Activated CD4-positive, alpha-beta T cell treated with anti-CD3 and anti-CD28 coated beads, Interleukin-2, amount 50 U/mL, for 24 hours (primary cell): ENCODE measurements around the gene PRR30.
"Not testable (repeated sequence)": the region's sequence is repeated elsewhere in the genome, so short reads cannot be mapped to it uniquely, and the experiment has no call there.

Experiments
- DNase-seq, 2 donors: peaks; one replicate each; pipeline ENCODE4 v3.0.0-alpha.2; 2020; ENCODE audit warnings: low read depth in 1 of 2, low spot score in 1 of 2

The PRR30 gene

GRCh38 chr2:27139310-27139709 is at the start of gene PRR30:
PRR30 (minus strand) TSS chr2:27139410; CDS start chr2:27138329, 1,081 bp downstream.
- DNase-seq = no peak

- DNase-seq = no peak
These were observed 47.6 kb upstream of the PRR30 start for GRCh38 chr2:27186613-27187345.

GRCh38 chr2:27185331-27186026 is 46.3 kb upstream of the PRR30 start:
- DNase-seq = no peak

DNA sequence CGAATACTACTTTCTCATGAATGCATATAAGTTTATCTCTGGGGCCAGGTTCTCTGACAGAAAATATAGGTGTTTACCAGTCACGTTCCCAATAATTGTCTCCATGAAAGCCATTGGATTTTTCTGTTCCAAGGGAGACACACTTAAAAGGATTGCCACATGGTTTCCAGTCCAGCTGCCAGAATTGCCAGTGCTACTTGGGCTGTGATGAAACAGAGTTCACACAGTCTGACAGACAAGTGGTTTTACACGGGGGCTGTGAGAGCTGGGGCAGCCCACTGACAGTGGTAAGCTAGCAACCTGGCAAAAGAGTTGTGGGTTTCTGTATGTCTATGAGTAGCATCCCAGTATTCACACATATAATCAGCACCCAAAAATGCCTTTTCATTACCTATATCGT is 44.9 kb upstream of the PRR30 start:
- DNase-seq = no peak

DNA sequence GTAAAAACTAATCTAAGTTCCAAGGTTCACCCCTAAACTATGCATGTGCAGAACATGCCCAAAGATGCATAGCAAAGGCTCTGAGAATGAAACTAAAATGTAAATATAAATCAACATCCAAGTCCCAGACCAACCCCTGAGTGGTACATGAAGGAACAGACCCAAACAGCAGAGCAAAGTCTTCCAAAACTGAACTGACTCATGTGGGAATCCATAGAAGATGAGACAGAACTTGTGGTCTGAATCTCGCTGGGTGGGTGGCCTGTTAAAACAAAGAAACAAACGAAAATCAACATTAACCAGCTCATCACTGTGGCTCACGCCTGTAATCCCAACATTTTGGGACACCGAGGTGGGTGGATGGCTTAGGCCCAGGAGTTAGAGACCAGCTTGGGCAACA is 43.1 kb upstream of the PRR30 start:
- no peak for DNase-seq

- no peak for DNase-seq
These were observed 40.3 kb upstream of the PRR30 start for GRCh38 chr2:27179344-27180000.

GRCh38 chr2:27178469-27178868 is 39.3 kb upstream of the PRR30 start:
- no peak for DNase-seq

- DNase-seq = no peak
These were observed 38.5 kb upstream of the PRR30 start for GRCh38 chr2:27177441-27178351.

GRCh38 chr2:27175781-27176180 is 36.6 kb upstream of the PRR30 start:
- not testable (repeated sequence) for DNase-seq

GRCh38 chr2:27175330-27175729 is 36.1 kb upstream of the PRR30 start:
- DNase-seq = no peak

DNA sequence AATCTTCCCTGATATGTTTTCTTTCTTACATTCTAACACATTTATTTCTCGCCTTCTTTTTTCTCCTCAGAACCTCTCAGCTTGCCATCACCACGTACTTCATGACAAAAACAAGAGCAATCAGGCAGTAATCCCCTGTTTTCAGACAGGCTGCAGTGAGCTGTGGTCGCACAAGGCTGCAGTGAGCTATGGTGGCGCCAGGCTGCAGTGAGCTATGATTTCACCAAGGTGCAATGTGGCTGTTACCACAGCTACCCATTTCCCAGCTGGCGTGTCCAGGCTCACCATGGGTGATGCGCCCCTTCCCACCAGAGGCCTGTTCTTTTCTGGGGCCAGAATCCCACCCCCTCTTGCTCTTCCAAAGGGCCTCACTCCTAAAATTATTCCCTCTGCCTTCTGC is 35.4 kb upstream of the PRR30 start:
- DNase-seq = no peak

DNA sequence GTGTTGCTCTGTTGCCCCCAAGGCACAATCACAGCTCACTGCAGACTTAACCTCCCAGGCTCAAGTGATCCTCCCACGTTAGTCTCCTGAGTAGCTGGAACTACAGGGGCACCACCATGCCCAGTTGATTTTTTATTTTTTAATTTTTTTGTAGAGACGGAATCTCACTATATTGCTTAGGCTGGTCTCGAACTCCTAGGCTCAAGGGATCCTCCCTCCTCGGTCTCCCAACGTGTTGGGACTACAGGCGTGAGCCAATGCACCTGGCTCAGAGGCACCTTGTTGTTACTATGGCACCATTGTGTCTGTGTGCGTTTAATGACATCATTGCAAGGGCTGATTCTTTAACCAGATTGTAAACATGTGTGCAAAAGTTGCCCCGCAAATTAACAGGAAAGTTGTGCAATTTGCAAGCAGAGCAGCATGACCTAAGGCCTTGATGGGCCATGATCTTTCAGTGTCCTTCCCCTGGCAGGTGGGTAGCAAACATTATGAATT is 32.2 kb upstream of the PRR30 start:
- DNase-seq = no peak

- no peak for DNase-seq
These were observed 31.5 kb upstream of the PRR30 start for GRCh38 chr2:27170581-27171337.

GRCh38 chr2:27164960-27165763 is 26.0 kb upstream of the PRR30 start:
- DNase-seq = no peak

GRCh38 chr2:27162151-27163121 is 23.2 kb upstream of the PRR30 start:
- no peak for DNase-seq

DNA sequence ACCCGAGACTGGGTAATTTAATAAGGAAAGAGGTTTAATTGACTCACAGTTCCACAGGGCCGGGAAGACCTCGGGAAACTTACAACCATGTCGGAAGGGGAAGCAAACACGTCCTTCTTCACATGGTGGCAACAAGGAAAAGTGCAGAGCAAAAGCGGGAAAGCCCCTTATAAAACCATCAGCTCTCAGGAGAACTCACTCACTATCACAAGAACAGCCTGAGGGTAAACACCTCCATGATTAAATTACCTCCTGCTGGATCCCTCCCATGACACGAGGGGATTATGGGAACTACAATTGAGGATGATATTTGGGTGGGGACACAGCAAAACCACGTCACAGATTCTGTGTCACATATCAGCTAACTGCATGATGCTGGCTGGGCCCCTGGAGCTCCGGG is 21.0 kb upstream of the PRR30 start:
- no peak for DNase-seq

- no peak for DNase-seq
These were observed 20.1 kb upstream of the PRR30 start for GRCh38 chr2:27159271-27159670.

- no peak for DNase-seq
These were observed 19.3 kb upstream of the PRR30 start for GRCh38 chr2:27158468-27158867.
